GM18907 (cell line): ENCODE measurements around the gene MAPK8IP1.
"Not testable (repeated sequence)": the region's sequence is repeated elsewhere in the genome, so short reads cannot be mapped to it uniquely, and the experiment has no call there.

Source experiments
- ATAC-seq: cut with Tn5 transposase; IDR thresholded peaks from one replicate; pipeline ENCODE4 v1.9.1; 2021; ENCODE audit warnings: mild to moderate bottlenecking, moderate library complexity; ENCODE audit not compliant: unreplicated experiment

MAPK8IP1 gene

DNA sequence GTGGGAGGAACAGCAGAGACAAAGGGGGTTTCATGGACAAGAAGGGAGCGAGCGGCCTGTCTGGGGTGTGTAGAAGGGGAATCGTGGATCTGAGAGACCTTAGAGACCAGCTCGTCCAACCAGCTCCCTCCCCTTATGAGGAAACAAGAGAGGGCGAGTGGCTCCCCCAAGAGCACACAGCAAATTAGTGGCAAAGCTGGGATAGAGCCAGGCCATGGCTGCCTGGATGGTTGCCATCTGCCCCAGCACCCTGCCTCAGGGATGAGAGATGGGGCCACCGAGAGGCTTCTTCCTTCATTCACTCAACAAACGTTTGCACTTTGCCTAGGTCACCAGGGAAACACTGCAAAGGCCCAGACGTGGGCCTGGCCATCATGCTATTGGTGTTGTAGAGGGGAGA, 4.1 kb downstream of the MAPK8IP1 start:
- ATAC-seq: no peak

DNA sequence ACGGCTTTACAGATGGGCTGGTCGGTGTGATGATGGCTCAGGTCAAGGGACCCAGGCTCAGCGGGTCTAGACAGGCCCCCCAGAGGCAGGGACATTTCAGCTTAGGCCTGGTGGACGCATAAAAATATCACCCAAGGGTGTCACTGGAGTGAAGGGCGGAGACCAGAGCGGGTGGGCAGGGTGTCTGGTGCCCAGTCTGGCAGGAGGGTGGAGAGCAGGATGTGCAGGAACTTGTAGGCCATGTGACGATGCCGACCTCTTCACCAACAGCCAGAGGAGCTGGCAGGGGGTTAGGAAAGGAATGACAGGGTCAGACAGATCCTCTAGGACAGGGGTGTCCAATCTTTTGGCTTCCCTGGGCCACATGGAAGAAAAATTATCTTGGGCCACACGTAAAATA, 4.5 kb downstream of the MAPK8IP1 start:
- ATAC-seq: no peak

DNA sequence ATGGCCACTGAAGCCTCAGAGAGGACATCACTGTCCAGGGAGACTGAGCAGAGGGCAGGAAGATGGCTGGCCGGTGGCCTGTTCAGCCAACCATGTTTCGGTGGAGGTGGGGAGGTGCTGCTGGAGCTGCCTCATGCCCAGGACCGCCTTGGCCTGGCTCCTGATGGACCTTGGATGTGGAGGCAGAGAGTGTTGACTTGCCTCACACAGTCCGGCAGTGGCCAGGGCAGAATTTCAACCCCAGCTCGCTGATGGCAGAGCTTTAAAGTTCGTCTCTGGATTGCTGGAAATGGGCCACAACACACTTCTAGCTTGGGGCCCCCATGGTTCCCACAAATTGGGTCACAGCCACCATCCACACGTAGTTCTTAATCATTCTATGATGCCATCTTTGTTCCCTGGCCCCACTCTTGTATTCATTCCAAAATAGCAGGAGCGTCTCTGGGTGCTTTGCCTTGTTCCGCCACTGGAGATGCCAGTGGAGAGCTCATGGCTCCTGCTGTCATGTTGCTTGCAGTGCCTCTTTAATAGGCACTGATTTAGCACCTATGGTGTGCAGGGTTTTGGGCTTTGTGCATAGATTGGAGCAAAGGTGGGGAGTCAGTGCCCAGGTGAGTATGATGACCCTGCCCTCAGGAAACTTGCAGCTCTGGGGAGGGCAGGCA, 5.6 kb downstream of the MAPK8IP1 start:
- no peak for ATAC-seq

DNA sequence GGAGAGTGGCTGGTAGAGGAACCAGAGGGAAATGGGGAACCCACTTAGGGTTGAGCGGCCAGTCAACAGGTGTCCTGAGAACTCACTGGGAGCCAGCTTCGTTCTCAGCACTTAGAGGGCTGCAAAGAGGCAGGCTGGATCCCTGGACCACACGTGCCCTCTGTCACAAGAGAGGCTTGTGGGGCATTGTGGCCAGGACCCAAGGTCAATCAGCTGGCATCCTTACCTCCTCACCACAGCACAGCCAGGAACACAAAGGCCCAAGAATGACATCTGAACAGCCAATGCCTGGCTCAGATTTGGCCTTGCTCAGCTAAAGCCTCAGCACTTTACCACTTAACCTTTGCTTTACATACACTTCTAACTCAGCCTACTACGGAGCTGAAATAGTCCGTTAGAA, 7.4 kb downstream of the MAPK8IP1 start:
- ATAC-seq: no peak

DNA sequence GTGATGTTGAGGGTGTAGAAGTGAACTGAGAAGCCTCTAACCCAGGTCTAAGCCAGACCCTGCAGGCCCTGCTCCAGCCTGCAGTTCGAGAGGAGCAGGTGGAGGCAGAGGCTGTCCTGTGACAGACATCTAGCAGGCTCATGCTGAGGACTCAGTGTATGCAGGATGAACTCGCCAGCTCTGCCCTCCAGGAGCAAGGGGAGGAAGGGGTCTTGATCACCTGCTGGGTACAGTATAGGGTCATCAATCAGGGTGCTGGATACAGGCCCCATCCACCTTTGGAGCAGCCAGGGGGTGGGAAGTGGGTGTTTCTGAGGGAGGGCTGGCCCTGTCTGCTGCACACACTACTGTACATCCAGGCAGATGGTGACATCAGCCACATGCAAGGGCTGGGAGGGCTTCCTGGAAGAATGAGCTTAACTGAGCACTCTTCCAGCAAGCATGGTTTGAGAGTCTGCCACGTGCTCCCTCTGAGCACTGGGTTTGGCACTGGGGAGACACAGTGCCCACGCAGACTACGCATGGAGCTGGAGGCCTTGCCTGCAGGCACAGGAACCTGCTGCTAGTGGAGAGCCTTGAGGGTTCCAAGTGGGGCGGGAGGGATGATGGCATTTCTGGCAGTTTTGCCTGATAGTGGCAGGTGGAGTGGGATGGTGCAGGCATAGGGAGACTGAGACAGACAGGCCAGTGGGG, 9.2 kb downstream of the MAPK8IP1 start:
- no peak for ATAC-seq

DNA sequence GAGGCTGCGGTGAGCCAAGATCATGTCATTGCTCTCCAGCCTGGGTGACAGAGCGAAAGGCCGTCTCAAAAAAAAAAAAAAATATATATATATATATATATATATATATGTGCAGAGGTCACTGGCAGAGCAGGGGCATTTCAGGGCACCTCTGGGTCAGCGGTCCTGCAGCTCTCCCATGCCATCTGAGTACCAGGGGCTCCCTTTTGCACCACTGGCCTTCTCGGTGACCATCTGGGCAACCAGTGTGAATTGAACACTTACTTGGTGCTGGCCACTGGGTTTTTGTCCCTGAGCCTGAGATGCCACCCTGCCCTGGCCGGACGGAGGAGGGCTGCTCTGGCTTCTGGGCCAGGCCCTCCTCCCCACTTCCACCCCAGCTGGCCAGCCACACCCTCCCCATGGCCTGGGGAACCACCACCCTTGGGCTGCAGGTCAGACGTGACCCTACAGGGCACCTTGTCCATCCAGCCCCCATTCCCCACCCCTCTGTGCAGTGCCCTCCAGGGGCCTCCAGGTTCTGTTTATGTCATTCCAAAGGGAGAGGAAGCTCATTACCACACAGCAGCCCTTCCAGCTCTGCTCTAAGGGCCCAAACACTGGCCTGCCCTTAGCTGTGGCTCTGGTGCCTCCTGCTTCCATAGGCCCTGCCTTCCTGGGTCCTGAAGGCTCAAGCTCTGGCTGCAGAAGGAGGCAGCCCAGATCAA, 10.3 kb downstream of the MAPK8IP1 start:
- no peak for ATAC-seq

DNA sequence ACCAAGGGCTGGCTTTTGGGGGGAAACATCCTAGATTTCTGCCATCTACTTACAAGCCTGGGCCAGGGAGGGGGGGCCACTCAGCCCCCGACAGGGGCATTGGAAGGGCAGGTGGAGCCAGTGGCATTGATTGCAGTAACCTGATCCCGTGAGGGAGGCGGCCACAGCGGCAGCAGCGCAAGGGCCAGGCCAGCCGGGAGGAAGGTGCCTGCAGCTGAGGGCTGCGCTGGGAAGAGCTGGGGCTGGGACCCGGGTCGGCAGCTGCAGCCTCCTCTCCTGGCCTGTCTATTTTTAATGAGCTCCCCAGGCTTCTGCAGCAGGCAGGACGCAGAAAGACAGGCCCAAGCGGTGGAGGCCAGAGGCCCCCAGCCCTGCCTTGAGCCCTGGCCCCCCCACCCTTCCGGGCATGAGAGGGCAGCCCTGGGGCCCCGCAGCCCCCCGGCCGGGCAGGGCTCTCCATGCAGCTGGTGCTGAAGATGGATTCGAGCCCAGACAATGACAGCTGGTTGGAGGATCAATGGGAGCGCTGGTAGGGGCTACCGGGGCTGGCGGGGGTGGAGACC, 11.1 kb downstream of the MAPK8IP1 start:
- ATAC-seq: no peak

DNA sequence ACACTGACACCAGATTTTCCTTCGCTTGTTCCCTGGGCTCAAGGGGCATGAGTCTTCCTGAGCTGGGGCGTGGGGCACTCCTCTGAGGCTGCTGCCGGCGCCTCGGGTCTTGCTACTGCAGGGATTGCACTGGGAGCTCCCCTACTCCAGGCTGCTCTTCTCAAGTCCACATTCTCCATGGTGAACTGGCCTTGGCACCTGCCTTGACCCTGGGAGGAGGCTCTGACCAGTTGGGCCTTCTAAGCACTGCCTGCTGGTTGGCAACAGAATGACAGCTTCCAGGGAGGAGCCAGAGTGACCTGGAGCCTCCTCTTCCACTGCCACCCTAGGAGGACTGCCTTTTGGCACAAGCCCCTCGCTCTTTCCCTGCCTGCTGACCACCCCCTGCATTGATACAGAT, 12.1 kb downstream of the MAPK8IP1 start:
- ATAC-seq: no peak

DNA sequence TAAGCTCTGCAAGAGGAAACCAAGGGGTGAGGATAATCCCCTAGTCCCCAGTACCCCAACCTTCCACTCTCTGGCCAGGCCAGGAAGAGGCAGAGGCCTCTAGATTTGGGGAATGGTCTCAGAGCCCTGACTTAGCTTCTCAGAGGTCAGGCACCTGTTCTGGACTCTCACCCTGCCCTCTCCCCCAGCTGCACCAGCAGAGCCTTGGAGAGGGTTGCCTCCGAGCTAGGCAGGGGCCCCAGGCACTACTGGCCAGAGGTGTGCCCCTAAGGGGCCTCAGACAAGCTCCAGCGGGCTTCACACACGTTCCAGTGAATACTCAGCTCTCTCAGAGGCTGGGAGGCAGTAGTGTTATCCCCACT, 13.6 kb downstream of the MAPK8IP1 start:
- ATAC-seq: no peak

DNA sequence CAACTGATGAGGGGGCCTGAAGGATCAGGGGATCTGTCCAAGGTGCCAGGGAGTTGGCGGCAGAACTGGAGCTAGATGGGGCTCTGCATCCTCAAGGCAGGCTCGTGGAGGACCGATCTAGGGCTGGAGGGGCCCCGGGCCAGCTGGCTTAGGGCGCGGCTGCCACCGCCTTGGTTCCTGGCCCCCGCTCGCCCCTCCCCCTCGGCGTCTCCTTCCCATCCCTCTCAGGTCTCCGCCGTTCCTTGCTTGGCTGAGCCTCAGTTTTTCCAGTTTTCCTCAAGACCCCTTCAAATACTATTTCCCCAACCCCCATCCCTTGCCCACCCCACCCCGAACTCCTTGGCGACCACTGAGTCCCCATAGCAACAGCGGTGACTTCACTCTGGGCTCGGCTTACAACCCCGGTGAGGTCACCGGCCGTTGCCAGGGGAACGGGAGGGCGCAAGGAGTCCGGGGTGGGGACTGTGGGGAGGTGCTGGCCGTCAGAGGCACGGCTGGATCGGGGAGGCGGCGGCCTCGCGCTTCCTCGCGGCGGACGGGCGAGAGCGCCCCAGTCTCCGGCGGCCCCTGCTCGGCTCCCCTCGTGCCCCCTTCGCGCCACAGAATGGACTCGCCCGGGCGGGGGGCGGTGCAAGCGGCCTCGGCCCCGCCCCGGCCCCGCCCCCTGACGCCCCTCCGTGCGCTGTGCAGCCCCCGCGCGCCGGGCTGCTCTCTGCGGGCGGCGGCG, 14.2 kb downstream of the MAPK8IP1 start:
- peak; percentile 60 for ATAC-seq

DNA sequence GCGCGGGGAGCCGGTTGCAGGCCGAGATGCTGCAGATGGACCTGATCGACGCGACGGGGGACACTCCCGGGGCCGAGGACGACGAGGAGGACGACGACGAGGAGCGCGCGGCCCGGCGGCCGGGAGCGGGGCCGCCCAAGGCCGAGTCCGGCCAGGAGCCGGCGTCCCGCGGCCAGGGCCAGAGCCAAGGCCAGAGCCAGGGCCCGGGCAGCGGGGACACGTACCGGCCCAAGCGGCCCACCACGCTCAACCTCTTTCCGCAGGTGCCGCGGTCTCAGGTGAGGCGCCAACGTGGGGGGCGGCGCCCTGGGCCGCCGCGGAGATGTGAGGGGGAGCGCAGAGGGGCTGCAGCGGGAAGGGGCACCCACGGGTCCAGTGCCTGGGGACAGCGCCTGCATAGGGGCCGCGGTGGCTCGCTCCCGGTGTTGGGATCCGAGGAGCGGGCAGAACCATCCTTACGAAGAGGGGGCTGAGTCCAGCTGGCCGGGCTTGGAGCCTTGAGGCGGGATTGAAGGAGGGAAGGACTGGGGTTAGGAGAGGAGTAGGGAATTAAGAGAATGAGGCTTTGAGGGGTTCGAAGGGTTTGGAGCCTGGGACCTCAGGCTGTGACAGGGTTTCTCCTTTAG, 14.8 kb downstream of the MAPK8IP1 start:
- not testable (repeated sequence) for ATAC-seq

DNA sequence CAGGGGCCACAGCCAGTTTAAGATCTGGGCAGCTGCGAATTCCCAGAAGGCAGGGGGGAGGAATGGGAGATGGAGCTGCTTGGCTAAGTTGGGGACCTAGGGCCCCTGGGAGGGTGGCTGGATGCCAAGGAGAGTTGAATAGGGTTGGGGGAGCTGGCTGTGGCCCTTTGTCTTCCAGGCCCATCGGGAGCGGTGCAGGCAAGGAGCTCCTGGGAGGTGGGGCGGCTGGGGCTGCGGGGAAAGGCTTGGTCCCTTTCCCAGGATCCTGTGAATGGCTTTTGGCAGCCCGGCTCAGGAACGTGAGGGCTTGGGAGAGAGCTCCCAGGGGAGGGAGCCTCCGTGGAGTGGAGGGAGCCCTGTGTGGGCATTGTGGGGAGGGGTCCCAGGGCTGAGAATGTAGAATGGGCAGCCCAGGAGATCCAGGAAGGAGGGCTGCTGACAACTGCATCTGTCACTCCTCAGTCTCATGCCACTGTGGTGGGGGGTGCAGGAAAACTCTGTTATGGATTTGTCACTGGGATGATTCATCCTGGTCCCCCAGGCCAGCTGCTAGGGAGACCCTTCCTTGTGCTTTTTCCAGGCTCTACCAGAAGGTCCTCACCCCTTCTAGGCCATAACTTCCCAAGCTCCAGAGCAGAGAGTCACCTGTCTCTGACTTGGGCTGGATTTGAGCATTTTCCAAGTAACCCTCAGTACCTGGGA, 15.6 kb downstream of the MAPK8IP1 start:
- no peak for ATAC-seq

DNA sequence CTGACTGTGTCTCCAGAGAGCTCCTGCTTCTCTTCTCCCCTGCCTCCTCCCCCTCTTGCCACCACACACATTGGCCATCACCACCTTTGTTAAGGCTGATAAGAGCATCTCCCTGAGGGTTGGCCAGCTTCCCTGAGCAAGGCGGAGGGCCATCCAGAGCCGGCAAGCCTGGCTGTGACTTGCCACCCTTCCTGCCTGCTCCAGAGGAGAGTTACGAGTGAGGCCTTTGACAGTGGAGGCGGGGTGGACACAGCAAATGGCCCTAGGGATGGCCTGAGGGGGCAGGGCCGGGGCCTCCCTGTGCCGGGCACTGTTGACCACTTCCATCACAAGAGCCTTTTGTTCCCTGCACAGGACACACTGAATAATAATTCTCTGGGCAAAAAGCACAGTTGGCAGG, 16.2 kb downstream of the MAPK8IP1 start:
- no peak for ATAC-seq

DNA sequence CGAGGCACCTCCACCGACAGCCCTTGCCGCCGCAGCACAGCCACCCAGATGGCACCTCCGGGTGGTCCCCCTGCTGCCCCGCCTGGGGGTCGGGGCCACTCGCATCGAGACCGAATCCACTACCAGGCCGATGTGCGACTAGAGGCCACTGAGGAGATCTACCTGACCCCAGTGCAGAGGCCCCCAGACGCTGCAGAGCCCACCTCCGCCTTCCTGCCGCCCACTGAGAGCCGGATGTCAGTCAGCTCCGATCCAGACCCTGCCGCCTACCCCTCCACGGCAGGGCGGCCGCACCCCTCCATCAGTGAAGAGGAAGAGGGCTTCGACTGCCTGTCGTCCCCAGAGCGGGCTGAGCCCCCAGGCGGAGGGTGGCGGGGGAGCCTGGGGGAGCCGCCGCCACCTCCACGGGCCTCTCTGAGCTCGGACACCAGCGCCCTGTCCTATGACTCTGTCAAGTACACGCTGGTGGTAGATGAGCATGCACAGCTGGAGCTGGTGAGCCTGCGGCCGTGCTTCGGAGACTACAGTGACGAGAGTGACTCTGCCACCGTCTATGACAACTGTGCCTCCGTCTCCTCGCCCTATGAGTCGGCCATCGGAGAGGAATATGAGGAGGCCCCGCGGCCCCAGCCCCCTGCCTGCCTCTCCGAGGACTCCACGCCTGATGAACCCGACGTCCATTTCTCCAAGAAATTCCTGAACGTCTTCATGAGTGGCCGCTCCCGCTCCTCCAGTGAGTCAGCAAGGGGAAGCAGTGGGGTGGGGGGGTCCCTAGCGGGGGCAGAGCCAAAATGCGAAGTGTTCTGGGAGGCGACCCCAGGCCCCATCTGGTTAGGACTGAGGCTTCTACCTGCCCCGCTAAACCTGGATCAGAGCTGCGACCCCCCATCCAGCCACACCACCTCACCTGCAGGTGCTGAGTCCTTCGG, 17.3 kb downstream of the MAPK8IP1 start:
- ATAC-seq: no peak

DNA sequence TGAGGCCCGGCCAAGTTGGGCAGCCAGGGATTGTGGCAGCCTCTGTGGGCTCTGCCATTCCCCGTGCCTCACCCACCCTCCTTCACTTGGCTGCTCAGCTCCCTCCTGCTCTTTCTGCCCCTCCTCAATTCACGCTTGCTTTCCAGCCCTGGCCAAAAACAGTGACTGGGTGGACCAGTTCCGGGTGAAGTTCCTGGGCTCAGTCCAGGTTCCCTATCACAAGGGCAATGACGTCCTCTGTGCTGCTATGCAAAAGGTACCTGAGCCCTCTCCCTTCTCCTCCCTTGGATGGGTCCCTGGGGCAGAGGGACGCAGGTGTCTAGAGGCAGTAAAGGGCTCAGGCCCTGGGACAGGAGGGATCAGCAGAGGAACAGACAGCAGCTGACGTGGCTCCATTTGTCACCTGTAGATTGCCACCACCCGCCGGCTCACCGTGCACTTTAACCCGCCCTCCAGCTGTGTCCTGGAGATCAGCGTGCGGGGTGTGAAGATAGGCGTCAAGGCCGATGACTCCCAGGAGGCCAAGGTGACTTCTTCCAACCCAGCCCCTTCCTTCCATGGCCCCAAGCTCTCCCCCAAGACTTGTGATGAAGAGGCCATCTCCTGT, 19.0 kb downstream of the MAPK8IP1 start:
- no peak for ATAC-seq

DNA sequence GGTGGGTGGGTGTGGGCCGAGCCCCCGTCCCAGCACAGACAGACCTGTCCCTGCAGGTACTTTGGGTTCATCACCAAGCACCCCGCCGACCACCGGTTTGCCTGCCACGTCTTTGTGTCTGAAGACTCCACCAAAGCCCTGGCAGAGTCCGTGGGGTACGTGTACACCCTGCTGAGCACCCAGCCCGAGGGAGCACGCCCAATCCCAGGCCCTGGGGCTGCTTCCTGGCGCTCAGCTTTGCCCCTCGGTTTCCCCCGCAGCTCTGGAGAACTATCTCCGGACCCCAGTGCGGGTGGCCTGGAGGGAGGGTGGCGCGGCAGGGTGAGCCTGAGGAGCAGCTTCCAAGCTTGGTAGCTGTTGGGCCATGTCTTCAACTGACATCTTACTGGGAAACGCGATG, 19.6 kb downstream of the MAPK8IP1 start:
- no peak for ATAC-seq

DNA sequence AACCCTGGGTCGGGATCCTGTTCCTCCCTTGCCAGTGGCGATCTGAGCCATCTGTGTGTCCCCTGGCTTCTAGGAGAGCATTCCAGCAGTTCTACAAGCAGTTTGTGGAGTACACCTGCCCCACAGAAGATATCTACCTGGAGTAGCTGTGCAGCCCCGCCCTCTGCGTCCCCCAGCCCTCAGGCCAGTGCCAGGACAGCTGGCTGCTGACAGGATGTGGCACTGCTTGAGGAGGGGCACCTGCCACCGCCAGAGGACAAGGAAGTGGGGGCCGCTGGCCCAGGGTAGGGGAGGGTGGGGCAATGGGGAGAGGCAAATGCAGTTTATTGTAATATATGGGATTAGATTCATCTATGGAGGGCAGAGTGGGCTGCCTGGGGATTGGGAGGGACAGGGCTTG, 20.1 kb downstream of the MAPK8IP1 start:
- ATAC-seq: not testable (repeated sequence)

DNA sequence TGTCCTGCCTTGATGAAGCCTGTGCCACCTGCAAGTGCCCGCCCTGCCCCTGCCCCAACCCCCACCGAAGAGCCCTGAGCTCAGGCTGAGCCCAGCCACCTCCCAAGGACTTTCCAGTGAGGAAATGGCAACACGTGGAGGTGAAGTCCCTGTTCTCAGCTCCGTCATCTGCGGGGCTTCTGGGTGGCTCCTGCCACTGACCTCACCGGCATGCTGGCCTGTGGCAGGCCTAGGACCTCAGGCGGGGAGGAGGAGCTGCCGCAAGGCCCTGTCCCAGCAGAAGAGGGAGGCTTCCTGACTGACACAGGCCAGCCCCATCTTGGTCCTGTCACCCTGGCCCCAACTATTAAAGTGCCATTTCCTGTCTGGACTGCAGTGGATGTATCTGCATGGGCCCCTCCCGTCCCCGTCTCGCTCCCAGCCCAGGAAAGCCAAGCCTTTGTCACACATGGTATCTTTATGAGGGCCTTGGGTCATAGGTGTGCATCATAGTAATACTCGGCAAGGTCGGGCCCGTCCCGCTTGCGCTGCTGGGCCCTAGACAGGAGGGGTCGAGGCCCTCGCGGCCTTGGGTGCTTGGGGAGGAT, 20.7 kb downstream of the MAPK8IP1 start:
- ATAC-seq: no peak
